ENCODE results near the gene DOK3. TPM values are rescaled to one million over a fixed set of nuclear protein-coding genes. Genes with fewer than 3 reads are reported as not detected.

The DOK3 gene
- total RNA-seq (1 to 10 TPM; 3.7 to 3.9 TPM), polyA plus RNA-seq (under 1 TPM in 1 of 2 donors, not detected in 1; 0.69 TPM)

- no peaks in the 10 kb centered on the region for H3K27me3 Mint-ChIP-seq
- Histone ChIP-seq H3K9me3 (ENCODE audit: control insufficient read depth in 1 of 2, low read length in 2 of 2) (no peaks in the 10 kb centered on the region), H3K4me1 (ENCODE audit: insufficient read depth, low read length) (peaks cover 3% of the 10 kb centered on the region), H3K27ac (ENCODE audit: low read depth, low read length) (no peak within 1 kb of the TSS), H3K4me3 (ENCODE audit: low read length in 2 of 2) (no peak within 1 kb of the TSS), H3K27me3 (ENCODE audit: insufficient read depth, low read length) (no peaks in the 10 kb centered on the region), H3K36me3 (ENCODE audit: insufficient read depth, low read length) (peaks cover 31% of the 10 kb centered on the region)
- POLR2A ChIA-PET (ENCODE audit: partially characterized antibody) = interaction anchor here (1.6 kb wide), 1 partner anchor 82 kb away, joined by 3 read pairs; the partner anchor contains the start of gene TMED9
- H3K9me3 Mint-ChIP-seq = no peaks in the 10 kb centered on the region
- peaks cover 3 to 7% (median 4%) of the 10 kb centered on the region in 4 donors for H3K4me1 Mint-ChIP-seq
- no peak within 1 kb of the TSS for H3K4me3 Mint-ChIP-seq
- peak within 1 kb of the TSS in 1 of 7 donors; percentile 47 for H3K27ac Mint-ChIP-seq
- CTCF ChIA-PET (ENCODE audit: partially characterized antibody) = interaction anchor here (1.2 kb wide), 1 partner anchor 120 kb away, joined by 3 read pairs; no protein-coding TSS in a partner anchor
- no peak for DNase-seq
- intact Hi-C loops (cut with micrococcal nuclease) = no loop called here
- peaks cover 20 to 29% of the 10 kb centered on the region in 2 donors for H3K36me3 Mint-ChIP-seq
These were observed at the start of gene DOK3 for GRCh38 chr5:177509381-177509951. Gene DOK3 (minus strand): TSS chr5:177509826. CDS start chr5:177509540, 286 bp downstream.

GRCh38 chr5:177557796-177558195 is 48.2 kb upstream of the DOK3 start:
- no peaks in the 10 kb centered on the region for H3K9me3 Mint-ChIP-seq
- DNase-seq = no peak
- Histone ChIP-seq H3K9me3 (ENCODE audit: control insufficient read depth in 1 of 2, low read length in 2 of 2) (no peaks in the 10 kb centered on the region), H3K36me3 (ENCODE audit: insufficient read depth, low read length) (no peaks in the 10 kb centered on the region), H3K27me3 (ENCODE audit: insufficient read depth, low read length) (no peaks in the 10 kb centered on the region), H3K27ac (ENCODE audit: low read depth, low read length) (no peak overlapping the region), H3K4me3 (ENCODE audit: low read length in 2 of 2) (no peak overlapping the region), H3K4me1 (ENCODE audit: insufficient read depth, low read length) (peaks cover 30% of the 10 kb centered on the region)
- no peaks in the 10 kb centered on the region for H3K27me3 Mint-ChIP-seq
- H3K27ac Mint-ChIP-seq = no peak overlapping the region
- peak overlapping the region in 1 of 8 donors; percentile 52 for H3K4me3 Mint-ChIP-seq
- peaks cover 0 to 2% of the 10 kb centered on the region in 2 donors for H3K36me3 Mint-ChIP-seq
- intact Hi-C loops (cut with micrococcal nuclease) = no loop called here
- CTCF ChIA-PET (ENCODE audit: partially characterized antibody) = interaction anchor here (0.6 kb wide), 1 partner anchor 758 kb away, joined by 3 read pairs; no protein-coding TSS in a partner anchor
- H3K4me1 Mint-ChIP-seq = peaks cover 16 to 35% (median 24%) of the 10 kb centered on the region in 4 donors
- POLR2A ChIA-PET (ENCODE audit: partially characterized antibody) = no interaction called here

- H3K4me3 Mint-ChIP-seq = peak overlapping the region in 3 of 8 donors; percentile 15 to 39 (median 26)
- Histone ChIP-seq H3K4me3 (ENCODE audit: low read length in 2 of 2) (no peak overlapping the region), H3K9me3 (ENCODE audit: control insufficient read depth in 1 of 2, low read length in 2 of 2) (no peaks in the 10 kb centered on the region), H3K36me3 (ENCODE audit: insufficient read depth, low read length) (no peaks in the 10 kb centered on the region), H3K27ac (ENCODE audit: low read depth, low read length) (no peak overlapping the region), H3K4me1 (ENCODE audit: insufficient read depth, low read length) (peaks cover 36% of the 10 kb centered on the region), H3K27me3 (ENCODE audit: insufficient read depth, low read length) (no peaks in the 10 kb centered on the region)
- peak overlapping the region; percentile 38 to 83 (median 55) for H3K27ac Mint-ChIP-seq
- peaks cover 0 to 4% of the 10 kb centered on the region in 2 donors for H3K36me3 Mint-ChIP-seq
- ChIA-PET POLR2A (ENCODE audit: partially characterized antibody) (no interaction called here), CTCF (ENCODE audit: partially characterized antibody) (interaction anchor here (1.3 kb wide), 1 partner anchor 9 kb away, joined by 4 read pairs; no protein-coding TSS in a partner anchor)
- peaks cover 20 to 42% (median 30%) of the 10 kb centered on the region in 4 donors for H3K4me1 Mint-ChIP-seq
- DNase-seq = peak in 4 of 5 donors; percentile 25 to 40 (median 32)
- intact Hi-C loops (cut with micrococcal nuclease) = no loop called here
- H3K27me3 Mint-ChIP-seq = no peaks in the 10 kb centered on the region
- no peaks in the 10 kb centered on the region for H3K9me3 Mint-ChIP-seq
These were observed 47.5 kb upstream of the DOK3 start for GRCh38 chr5:177557041-177557647.

- no peaks in the 10 kb centered on the region for H3K27me3 ChIP-seq (ENCODE audit: insufficient read depth, low read length)
- CTCF ChIA-PET (ENCODE audit: partially characterized antibody) = interaction anchor here (0.7 kb wide), 1 partner anchor 100 kb away, joined by 3 read pairs; no protein-coding TSS in a partner anchor
- Mint-ChIP-seq H3K4me3 (peak overlapping the region in 3 of 8 donors; percentile 84 to 93 (median 89)), H3K27me3 (no peaks in the 10 kb centered on the region), H3K27ac (peak overlapping the region in 1 of 7 donors; percentile 63), H3K36me3 (peaks cover 0 to 15% of the 10 kb centered on the region in 2 donors), H3K4me1 (peaks cover 23 to 49% (median 34%) of the 10 kb centered on the region in 4 donors), H3K9me3 (no peaks in the 10 kb centered on the region)
- H3K36me3 ChIP-seq (ENCODE audit: insufficient read depth, low read length) = no peaks in the 10 kb centered on the region
- no peaks in the 10 kb centered on the region for H3K9me3 ChIP-seq (ENCODE audit: control insufficient read depth in 1 of 2, low read length in 2 of 2)
- no peak overlapping the region for H3K4me3 ChIP-seq (ENCODE audit: low read length in 2 of 2)
- POLR2A ChIA-PET (ENCODE audit: partially characterized antibody) = interaction anchor here (0.7 kb wide), 1 partner anchor 172 kb away, joined by 6 read pairs; the partner anchor contains the start of gene SLC34A1
- intact Hi-C loops (cut with micrococcal nuclease) = no loop called here
- DNase-seq = no peak
- peaks cover 39% of the 10 kb centered on the region for H3K4me1 ChIP-seq (ENCODE audit: insufficient read depth, low read length)
- no peak overlapping the region for H3K27ac ChIP-seq (ENCODE audit: low read depth, low read length)
These were observed 46.0 kb upstream of the DOK3 start for GRCh38 chr5:177555665-177556064.

- H3K27ac ChIP-seq (ENCODE audit: low read depth, low read length) = no peak overlapping the region
- POLR2A ChIA-PET (ENCODE audit: partially characterized antibody) = interaction anchor here (0.7 kb wide), 1 partner anchor 171 kb away, joined by 6 read pairs; the partner anchor contains the start of gene SLC34A1
- Mint-ChIP-seq H3K9me3 (no peaks in the 10 kb centered on the region), H3K4me1 (peaks cover 23 to 52% (median 36%) of the 10 kb centered on the region in 4 donors), H3K36me3 (peaks cover under 1 to 17% of the 10 kb centered on the region in 2 donors), H3K27me3 (no peaks in the 10 kb centered on the region), H3K27ac (peak overlapping the region in 2 of 7 donors; percentile 63 to 88), H3K4me3 (peak overlapping the region; percentile 84 to 93 (median 90))
- peak overlapping the region in 1 of 2 donors; percentile 62 for H3K4me3 ChIP-seq (ENCODE audit: low read length in 2 of 2)
- CTCF ChIA-PET (ENCODE audit: partially characterized antibody) = no interaction called here
- H3K9me3 ChIP-seq (ENCODE audit: control insufficient read depth in 1 of 2, low read length in 2 of 2) = no peaks in the 10 kb centered on the region
- intact Hi-C loops (cut with micrococcal nuclease) = no loop called here
- no peaks in the 10 kb centered on the region for H3K36me3 ChIP-seq (ENCODE audit: insufficient read depth, low read length)
- H3K27me3 ChIP-seq (ENCODE audit: insufficient read depth, low read length) = no peaks in the 10 kb centered on the region
- peaks cover 39% of the 10 kb centered on the region for H3K4me1 ChIP-seq (ENCODE audit: insufficient read depth, low read length)
- no peak for DNase-seq
These were observed 45.6 kb upstream of the DOK3 start for GRCh38 chr5:177555228-177555627.

GRCh38 chr5:177554474-177555111 is 45.0 kb upstream of the DOK3 start, which contains the start of gene FAM193B:
Gene FAM193B (minus strand): TSS chr5:177554563. CDS start chr5:177554458, 105 bp downstream.
- CTCF ChIA-PET (ENCODE audit: partially characterized antibody) = no interaction called here
- no peaks in the 10 kb centered on the region for H3K36me3 ChIP-seq (ENCODE audit: insufficient read depth, low read length)
- POLR2A ChIA-PET (ENCODE audit: partially characterized antibody) = interaction anchor here (1.3 kb wide), 2 partner anchors 37 to 40 kb away, joined by 3 to 7 read pairs; partner anchors contain the start of gene TMED9
- DNase-seq = peak; percentile 93 to 95 (median 94)
- H3K9me3 Mint-ChIP-seq = no peaks in the 10 kb centered on the region
- H3K27ac Mint-ChIP-seq = peak within 1 kb of the TSS; percentile 63 to 92 (median 82)
- H3K4me3 ChIP-seq (ENCODE audit: low read length in 2 of 2) = peak within 1 kb of the TSS; percentile 73
- peaks cover 2 to 19% of the 10 kb centered on the region in 2 donors for H3K36me3 Mint-ChIP-seq
- H3K4me1 Mint-ChIP-seq = peaks cover 23 to 54% (median 38%) of the 10 kb centered on the region in 4 donors
- intact Hi-C loops (cut with micrococcal nuclease) = loop anchor here (1.0 kb wide), 3 partner anchors 37 to 46 kb away; partner anchors contain the start of genes B4GALT7 and TMED9
- H3K4me1 ChIP-seq (ENCODE audit: insufficient read depth, low read length) = peaks cover 39% of the 10 kb centered on the region
- H3K27me3 Mint-ChIP-seq = no peaks in the 10 kb centered on the region
- H3K9me3 ChIP-seq (ENCODE audit: control insufficient read depth in 1 of 2, low read length in 2 of 2) = no peaks in the 10 kb centered on the region
- H3K4me3 Mint-ChIP-seq = peak within 1 kb of the TSS; percentile 84 to 93 (median 90)
- H3K27me3 ChIP-seq (ENCODE audit: insufficient read depth, low read length) = no peaks in the 10 kb centered on the region
- peak within 1 kb of the TSS; percentile 67 for H3K27ac ChIP-seq (ENCODE audit: low read depth, low read length)
